GM10266 (cell line): ENCODE measurements around the gene TMEM72.

Source experiments
- DNase-seq: peaks from one replicate; pipeline ENCODE4 v3.0.0; 2012; ENCODE audit errors: extremely low spot score
- CTCF ChIP-seq: IDR thresholded peaks from 2 replicates; pipeline ENCODE4 v1.5.1; 2012; ENCODE audit warnings: mild to moderate bottlenecking, low read depth; ENCODE audit not compliant: control insufficient read depth, insufficient read depth; ENCODE audit errors: missing control alignments

Gene TMEM72

GRCh38 chr10:44968500-44969400 is 57.6 kb downstream of the TMEM72 start:
- no peak for TF ChIP-seq CTCF
- no peak for DNase-seq

DNA sequence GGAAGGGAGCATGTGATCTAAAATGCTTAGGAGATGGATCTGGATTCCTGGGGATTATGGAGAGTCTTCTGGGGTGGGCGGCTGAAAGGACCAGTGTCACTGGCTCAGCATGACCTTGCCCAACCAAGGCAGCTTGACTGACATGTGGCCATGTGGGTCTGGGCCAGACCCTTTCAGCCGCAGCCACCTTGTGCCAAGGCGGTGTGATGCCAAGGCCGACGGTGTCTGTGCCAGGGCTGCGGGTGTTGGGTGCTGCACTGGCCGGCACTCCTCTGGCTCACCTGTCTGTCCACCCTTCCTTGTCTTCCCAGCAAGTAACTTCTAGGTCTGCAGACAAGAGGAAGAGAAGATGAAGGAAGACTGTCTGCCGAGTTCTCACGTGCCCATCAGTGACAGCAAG is 58.7 kb downstream of the TMEM72 start:
- no peak for TF ChIP-seq CTCF
- no peak for DNase-seq

DNA sequence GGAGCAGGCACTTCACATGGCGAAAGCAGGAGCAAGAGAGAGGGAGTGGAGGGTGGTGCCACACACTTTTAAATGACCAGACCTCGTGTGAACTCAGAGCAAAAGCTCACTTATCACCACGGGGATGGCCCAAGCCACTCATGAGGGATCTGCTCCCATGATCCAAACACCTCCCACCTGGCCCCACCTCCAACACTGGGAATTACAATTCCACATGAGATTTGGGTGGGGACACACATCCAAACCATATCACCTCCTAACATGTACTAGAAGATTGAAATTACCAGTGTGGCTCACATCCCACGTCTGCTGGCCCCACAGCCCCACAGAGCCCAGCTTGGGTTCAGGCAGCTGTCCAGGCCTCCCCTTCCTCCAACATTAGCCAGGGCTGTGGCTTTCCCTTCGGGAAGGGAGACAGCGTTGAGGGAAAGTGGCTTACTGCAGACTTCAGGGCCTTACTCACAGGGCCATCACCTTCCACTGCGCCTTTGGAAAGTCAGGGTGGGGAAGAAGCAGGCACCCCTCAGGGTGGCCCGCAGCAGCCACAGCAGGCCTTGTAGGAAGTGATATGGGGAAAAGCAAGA is 59.8 kb downstream of the TMEM72 start:
- no peak for TF ChIP-seq CTCF
- DNase-seq: no peak

GRCh38 chr10:44971434-44971833 is 60.3 kb downstream of the TMEM72 start:
- no peak for DNase-seq
- no peak for TF ChIP-seq CTCF

DNA sequence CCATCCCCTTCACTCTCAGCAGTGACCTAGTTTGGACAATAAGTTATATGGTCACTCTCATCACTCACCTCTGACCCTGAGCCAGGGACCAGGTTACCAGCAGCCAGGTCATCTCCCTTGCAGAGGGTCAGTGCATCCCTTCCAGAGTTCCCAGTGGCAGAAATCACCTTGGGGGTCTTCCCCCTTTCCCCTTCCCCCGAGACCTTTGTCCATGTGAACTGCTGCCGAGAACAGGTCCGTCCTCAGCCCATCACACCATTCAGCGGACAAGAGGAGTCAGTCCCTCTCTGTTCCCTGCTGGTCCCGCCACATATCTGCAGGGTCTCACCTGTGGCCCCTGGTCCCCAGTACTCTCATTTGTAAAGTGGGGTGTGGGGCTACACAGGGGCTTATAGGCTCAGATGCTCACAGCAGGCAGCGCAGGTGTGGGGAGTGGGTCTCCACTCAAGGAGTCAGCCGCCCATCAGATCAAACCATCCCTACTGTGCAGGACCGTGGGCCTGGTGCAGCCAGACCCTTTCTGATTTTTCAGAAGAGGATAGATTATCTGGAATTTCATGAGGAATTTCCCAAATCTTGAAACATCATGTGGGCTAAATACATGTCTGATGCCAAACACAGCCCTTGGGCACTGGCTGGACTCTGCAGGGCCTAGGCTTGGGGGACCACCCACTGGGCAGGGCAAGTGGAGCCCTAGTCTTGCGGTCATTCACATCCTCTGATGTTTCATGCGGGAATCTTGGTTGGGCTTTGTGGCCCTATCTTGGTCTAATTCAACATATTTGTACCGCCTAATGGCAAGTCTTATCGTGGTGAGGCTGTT is 61.0 kb downstream of the TMEM72 start:
- DNase-seq: no peak
- TF ChIP-seq CTCF: no peak

GRCh38 chr10:44972874-44973306 is 61.8 kb downstream of the TMEM72 start:
- TF ChIP-seq CTCF: no peak

More at GRCh38 chr10:44972874-44973306, 61.8 kb downstream of the TMEM72 start:
- no peak for DNase-seq
